ENCODE results near the gene FARSB.

FARSB gene

GRCh38 chr2:222568865-222569264 lies 87.0 kb downstream of the FARSB start:
- TF ChIP-seq GATA3 (IDR thresholded peaks at IDR 0.05; ENCODE audit: low read depth, low read length): no peak
- TF ChIP-seq GATA2 (IDR thresholded peaks at IDR 0.05; ENCODE audit: low read depth, low read length): no peak

GRCh38 chr2:222566229-222566628 lies 89.7 kb downstream of the FARSB start:
- TF ChIP-seq GATA3 (IDR thresholded peaks at IDR 0.05; ENCODE audit: low read depth, low read length): no peak
- no peak for TF ChIP-seq GATA2 (IDR thresholded peaks at IDR 0.05; ENCODE audit: low read depth, low read length)

- TF ChIP-seq GATA3 (IDR thresholded peaks at IDR 0.05; ENCODE audit: low read depth, low read length) (no peak), GATA2 (IDR thresholded peaks at IDR 0.05; ENCODE audit: low read depth, low read length) (no peak)
Measured at GRCh38 chr2:222563936-222564335, 92.0 kb downstream of the FARSB start.

- TF ChIP-seq GATA2 (IDR thresholded peaks at IDR 0.05; ENCODE audit: low read depth, low read length) (no peak), GATA3 (IDR thresholded peaks at IDR 0.05; ENCODE audit: low read depth, low read length) (no peak)
Measured at GRCh38 chr2:222563106-222563718, 92.7 kb downstream of the FARSB start.

GRCh38 chr2:222561817-222562645 lies 93.9 kb downstream of the FARSB start:
- TF ChIP-seq GATA2 (IDR thresholded peaks at IDR 0.05; ENCODE audit: low read depth, low read length) (no peak), GATA3 (IDR thresholded peaks at IDR 0.05; ENCODE audit: low read depth, low read length) (no peak)

GRCh38 chr2:222561151-222561550 lies 94.7 kb downstream of the FARSB start:
- TF ChIP-seq GATA2 (IDR thresholded peaks at IDR 0.05; ENCODE audit: low read depth, low read length) (no peak), GATA3 (IDR thresholded peaks at IDR 0.05; ENCODE audit: low read depth, low read length) (no peak)

- no peak for TF ChIP-seq GATA2 (IDR thresholded peaks at IDR 0.05; ENCODE audit: low read depth, low read length)
- no peak for TF ChIP-seq GATA3 (IDR thresholded peaks at IDR 0.05; ENCODE audit: low read depth, low read length)
Measured at GRCh38 chr2:222554517-222554916, 101.4 kb downstream of the FARSB start.

- no peak for TF ChIP-seq GATA2 (IDR thresholded peaks at IDR 0.05; ENCODE audit: low read depth, low read length)
- TF ChIP-seq GATA3 (IDR thresholded peaks at IDR 0.05; ENCODE audit: low read depth, low read length): no peak
Measured at GRCh38 chr2:222548992-222549391, 106.9 kb downstream of the FARSB start.

GRCh38 chr2:222547083-222547482 lies 108.8 kb downstream of the FARSB start:
- no peak for TF ChIP-seq GATA2 (IDR thresholded peaks at IDR 0.05; ENCODE audit: low read depth, low read length)
- TF ChIP-seq GATA3 (IDR thresholded peaks at IDR 0.05; ENCODE audit: low read depth, low read length): no peak

GRCh38 chr2:222545823-222546795 lies 109.8 kb downstream of the FARSB start:
- TF ChIP-seq GATA2 (IDR thresholded peaks at IDR 0.05; ENCODE audit: low read depth, low read length) (no peak), GATA3 (IDR thresholded peaks at IDR 0.05; ENCODE audit: low read depth, low read length) (no peak)

GRCh38 chr2:222544661-222545060 lies 111.2 kb downstream of the FARSB start:
- no peak for TF ChIP-seq GATA2 (IDR thresholded peaks at IDR 0.05; ENCODE audit: low read depth, low read length)
- no peak for TF ChIP-seq GATA3 (IDR thresholded peaks at IDR 0.05; ENCODE audit: low read depth, low read length)

- no peak for TF ChIP-seq GATA2 (IDR thresholded peaks at IDR 0.05; ENCODE audit: low read depth, low read length)
- TF ChIP-seq GATA3 (IDR thresholded peaks at IDR 0.05; ENCODE audit: low read depth, low read length): no peak
Measured at GRCh38 chr2:222538535-222538934, 117.4 kb downstream of the FARSB start.

- no peak for TF ChIP-seq GATA3 (IDR thresholded peaks at IDR 0.05; ENCODE audit: low read depth, low read length)
- TF ChIP-seq GATA2 (IDR thresholded peaks at IDR 0.05; ENCODE audit: low read depth, low read length): no peak
Measured at GRCh38 chr2:222535477-222535876, 120.4 kb downstream of the FARSB start.

- TF ChIP-seq GATA3 (IDR thresholded peaks at IDR 0.05; ENCODE audit: low read depth, low read length) (no peak), GATA2 (IDR thresholded peaks at IDR 0.05; ENCODE audit: low read depth, low read length) (no peak)
Measured at GRCh38 chr2:222532315-222532714, 123.6 kb downstream of the FARSB start.
